ENCODE results near the gene SAP30.

SAP30 gene

GRCh38 chr4:173370477-173371291, at the start of gene SAP30:
SAP30 (plus strand) TSS chr4:173370954; CDS start chr4:173371183, 229 bp downstream.
- DNase-seq: peak; percentile 99

- DNase-seq: no peak
These were observed 45.6 kb upstream of the SAP30 start for GRCh38 chr4:173325007-173325736.

GRCh38 chr4:173328236-173328901, 42.4 kb upstream of the SAP30 start:
- no peak for DNase-seq

GRCh38 chr4:173330590-173330989, 40.2 kb upstream of the SAP30 start:
- peak; percentile 52 for DNase-seq

- DNase-seq: peak; percentile 34
These were observed 38.7 kb upstream of the SAP30 start for GRCh38 chr4:173332021-173332487.

- peak; percentile 59 for DNase-seq
These were observed 37.6 kb upstream of the SAP30 start for GRCh38 chr4:173332963-173333657.

- peak; percentile 65 for DNase-seq
These were observed 37.1 kb upstream of the SAP30 start for GRCh38 chr4:173333658-173334084.

GRCh38 chr4:173334085-173334890, 36.5 kb upstream of the SAP30 start, which contains the start of gene HMGB2:
HMGB2 (minus strand) TSS chr4:173334358; CDS start chr4:173333649, 709 bp downstream.
- peak; percentile 100 for DNase-seq

- DNase-seq: peak; percentile 96
These were observed 35.6 kb upstream of the SAP30 start for GRCh38 chr4:173334891-173335752.

- DNase-seq: no peak
These were observed 33.3 kb upstream of the SAP30 start for GRCh38 chr4:173337463-173337862.

GRCh38 chr4:173343832-173344397, 26.8 kb upstream of the SAP30 start:
- DNase-seq: no peak

GRCh38 chr4:173345648-173346047, 25.1 kb upstream of the SAP30 start:
- DNase-seq: peak; percentile 34

- DNase-seq: no peak
These were observed 24.7 kb upstream of the SAP30 start for GRCh38 chr4:173346074-173346473.

GRCh38 chr4:173347467-173347866, 23.3 kb upstream of the SAP30 start:
- DNase-seq: no peak

- DNase-seq: no peak
These were observed 12.8 kb upstream of the SAP30 start for GRCh38 chr4:173357939-173358338.

GRCh38 chr4:173360587-173361221, 10.1 kb upstream of the SAP30 start:
- peak; percentile 66 for DNase-seq

GRCh38 chr4:173362666-173363065, 8.1 kb upstream of the SAP30 start:
- no peak for DNase-seq

GRCh38 chr4:173365359-173365996, 5.3 kb upstream of the SAP30 start:
- no peak for DNase-seq

- DNase-seq: peak; percentile 25
These were observed 3.5 kb upstream of the SAP30 start for GRCh38 chr4:173367285-173367684.
